ENCODE data around the gene AP1G2.

Gene AP1G2

DNA sequence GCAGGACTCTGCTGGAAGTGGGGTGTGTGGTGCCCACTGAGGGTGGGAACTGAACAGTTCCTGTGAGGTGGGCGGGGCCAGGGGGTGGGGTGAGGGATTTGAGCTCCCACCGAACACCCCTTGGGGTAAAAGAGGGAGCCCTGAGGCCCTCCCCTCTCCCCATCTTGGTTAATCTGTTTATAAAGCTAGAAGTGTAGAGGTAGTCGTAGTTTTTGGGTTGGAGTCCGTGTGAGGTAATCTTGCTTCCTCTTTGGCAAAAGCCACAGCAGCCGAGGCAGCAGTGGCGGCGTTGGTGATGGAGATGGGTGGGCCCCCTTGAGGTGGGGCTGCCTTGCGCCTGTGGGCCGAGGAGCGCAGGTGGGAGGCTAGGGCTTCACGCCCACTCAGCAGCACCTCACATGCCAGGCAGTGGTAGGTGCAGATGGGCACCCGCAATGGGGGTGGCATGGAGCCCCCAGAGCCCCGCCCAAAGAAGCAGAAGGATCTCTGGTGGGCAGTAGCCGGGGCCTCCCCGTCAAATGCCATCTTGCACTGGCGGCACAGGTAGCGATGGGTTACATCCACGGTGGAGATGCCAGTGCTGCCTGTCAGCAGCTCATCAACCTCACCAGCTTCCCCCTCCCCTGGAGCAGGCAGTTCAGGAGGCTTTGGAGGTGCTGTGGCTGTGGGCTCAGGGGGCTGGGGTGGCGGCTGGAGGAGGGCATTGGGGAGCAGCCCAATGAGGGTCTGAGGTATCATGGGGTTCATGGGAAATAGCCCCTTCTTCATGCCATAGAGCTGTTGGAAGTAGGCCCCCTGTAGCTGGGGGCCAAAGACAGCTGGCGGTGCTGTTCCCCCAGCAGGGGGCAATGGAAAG, 45.6 kb downstream of the AP1G2 start:
- H3K4me3 ChIP-seq (ENCODE audit: low read depth, low read length): no peak overlapping the region

DNA sequence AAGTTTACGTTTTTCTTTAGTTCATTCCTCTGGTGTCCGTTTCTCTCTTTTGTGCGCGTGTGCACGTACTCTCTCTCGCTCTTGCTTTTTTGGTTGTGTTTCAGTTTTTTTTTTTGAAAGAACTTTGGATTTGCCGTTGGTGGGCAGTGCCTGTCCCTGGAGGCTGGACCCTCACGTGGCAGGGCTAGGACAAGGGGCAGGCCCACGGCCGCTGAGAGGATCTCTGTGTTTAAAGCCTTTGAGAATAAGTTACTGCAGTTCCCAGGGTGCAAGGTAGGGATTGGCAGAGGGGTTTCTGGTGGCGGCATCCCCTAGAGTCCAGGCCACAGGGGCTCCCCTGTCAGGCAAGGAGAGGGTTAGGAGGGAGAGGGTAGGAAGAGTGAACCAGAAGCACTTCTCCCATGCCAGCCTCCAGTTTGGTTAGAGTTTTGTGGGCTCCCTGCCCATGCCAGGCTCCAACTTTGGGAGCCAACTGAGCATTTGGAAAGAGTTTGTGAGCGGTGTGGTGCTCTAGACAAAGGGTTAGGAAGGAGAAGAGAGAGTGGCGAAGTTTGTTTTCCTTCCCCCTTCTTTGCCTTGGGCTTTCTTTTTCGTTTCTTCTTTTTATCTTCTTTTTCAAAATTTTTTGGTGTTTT, 46.6 kb downstream of the AP1G2 start:
- H3K4me3 ChIP-seq (ENCODE audit: low read depth, low read length): no peak overlapping the region

DNA sequence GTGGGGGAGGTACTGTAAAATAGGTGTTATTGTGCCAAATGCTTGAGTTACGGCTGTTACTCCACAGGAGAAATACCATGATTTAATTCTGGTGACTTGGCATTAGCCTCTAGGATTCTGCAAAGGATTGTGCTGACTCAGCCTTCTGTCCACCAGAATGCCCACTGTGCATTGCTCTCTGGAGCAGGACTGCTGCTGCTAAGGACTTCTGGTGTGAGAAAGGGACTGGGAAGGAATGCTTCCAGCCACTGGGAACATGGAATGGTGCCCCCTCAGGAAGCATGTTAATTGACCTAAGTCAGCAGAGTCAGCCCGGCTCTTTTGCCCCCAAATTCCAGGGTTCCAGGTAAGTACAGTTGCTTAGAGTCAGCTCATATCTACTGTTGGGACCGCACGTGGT, 48.9 kb downstream of the AP1G2 start:
- H3K4me3 ChIP-seq (ENCODE audit: low read depth, low read length): no peak overlapping the region

DNA sequence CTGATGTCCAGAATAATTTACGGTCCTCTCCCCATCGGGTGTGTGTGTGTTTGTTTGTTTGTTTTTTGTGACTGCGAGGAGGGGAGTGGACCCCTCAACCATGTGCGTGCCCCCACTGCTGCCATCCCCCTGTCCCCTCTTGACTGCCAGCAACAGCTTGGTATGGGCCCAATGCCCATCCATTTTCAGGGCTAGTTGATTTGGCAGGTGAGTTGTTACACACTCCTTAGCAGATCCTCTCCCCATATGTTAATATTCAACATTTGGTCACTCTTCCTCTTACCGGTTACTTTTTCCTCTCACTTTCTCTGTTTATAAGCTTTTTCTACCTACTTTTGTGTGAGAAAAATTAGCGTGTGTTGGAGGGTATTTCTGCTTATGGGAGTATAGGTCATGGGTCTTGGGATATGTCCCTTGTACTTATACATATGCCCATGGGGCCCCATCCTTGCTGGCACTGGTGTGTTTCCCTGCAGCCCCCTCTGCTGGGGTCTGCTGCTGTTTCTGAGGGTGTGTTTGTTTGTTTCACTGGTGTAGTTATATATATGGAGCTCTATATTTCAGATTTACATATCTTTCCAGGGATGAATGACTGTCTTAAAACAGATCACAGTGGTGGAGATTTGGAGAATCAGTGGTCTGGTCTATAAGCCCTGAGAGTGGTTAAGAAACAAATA, 49.8 kb downstream of the AP1G2 start:
- no peak overlapping the region for H3K4me3 ChIP-seq (ENCODE audit: low read depth, low read length)

DNA sequence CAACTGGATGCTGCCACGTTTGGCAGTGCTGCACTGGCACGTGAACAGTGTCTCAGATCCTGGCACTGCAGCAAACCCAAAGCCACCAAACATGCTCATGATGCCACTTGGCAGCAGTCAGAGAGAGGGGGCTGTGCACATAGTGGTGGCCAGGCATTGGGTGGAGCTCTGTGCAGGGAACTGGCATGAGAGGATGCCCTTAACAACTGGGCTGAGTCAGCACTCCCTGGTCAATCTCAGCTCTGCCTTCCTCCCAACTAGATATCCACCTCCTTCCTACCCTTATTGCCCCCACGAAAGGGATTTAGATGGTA, 53.0 kb downstream of the AP1G2 start:
- H3K4me3 ChIP-seq (ENCODE audit: low read depth, low read length): no peak overlapping the region

DNA sequence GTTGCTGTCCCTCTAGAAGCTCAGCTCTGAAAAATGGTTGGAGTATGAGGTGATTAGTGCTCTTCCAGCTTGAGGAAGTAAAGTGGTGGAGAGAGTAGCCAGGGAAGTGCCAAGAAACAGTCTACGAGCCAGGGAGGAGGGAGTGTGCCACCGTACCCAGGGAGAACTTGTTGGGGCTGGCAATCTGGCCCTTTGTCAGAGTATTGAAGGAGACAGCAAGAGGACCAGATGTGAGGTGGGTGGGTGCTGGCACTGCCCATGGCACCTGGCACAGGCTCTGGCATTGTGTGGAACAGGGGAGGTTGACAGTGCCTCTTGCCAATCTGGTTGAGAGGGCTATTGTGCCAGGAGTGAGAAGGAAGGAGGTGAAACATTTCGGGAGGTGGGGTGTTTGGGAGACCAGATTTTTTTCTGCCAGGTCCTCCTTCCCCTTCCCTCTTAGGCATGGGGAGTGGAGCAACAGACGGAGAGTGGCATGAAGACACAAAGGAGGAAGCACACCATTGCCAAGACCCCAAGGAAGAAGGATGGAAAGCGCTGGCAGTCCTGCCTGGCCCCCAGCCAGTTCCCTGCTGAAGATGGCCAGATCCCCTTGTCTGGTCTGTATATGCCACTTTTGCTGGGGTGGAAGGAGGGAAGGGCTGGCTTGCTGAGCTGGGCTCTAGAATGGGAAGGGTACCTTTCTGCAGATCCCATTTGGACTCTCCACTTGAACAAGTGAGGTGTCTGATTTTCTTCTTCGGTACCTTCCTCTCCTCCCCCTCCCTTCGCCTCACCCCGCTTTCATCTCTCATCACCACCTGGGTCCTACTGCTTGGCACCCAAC, 53.6 kb downstream of the AP1G2 start:
- no peak overlapping the region for H3K4me3 ChIP-seq (ENCODE audit: low read depth, low read length)

DNA sequence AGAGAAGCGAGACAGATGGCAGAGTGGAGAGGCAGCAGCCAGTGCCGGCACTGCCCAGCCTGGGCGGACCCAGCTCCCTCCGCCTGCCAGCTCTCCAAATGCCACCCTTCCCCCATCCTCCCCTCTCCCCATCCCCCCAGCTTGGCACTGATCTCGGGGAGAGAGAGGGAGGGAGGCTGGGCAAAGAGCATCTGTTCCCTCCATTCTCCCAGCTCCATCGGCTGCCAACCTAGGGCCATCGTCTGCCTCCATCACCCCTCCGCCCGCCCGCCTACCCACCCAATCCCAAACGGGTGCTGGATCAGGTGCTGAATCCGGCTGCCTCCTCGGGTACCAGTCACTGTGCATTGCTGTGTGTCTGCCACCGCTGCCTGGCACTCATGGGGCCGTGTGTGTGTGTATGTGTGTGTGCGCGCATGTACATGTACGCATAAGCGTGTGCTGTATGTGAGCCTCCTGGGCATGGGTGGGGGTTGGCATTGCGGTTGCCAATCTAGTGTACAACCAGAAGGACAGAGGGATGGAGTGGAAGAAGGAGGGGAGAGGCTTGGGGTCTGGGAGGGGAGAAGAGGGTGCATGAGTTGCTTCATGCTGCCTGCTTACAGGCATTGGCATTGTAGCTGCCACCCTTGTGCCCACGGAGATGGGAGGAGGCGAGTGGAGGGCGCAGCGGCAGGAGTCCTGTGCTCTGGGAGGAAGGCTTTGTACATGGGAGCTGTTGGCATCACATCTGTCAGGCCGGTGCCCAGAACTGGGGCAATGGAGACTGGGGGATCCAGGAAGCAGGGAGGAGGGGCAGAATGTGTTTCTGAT, 54.4 kb downstream of the AP1G2 start:
- no peak overlapping the region for H3K4me3 ChIP-seq (ENCODE audit: low read depth, low read length)

DNA sequence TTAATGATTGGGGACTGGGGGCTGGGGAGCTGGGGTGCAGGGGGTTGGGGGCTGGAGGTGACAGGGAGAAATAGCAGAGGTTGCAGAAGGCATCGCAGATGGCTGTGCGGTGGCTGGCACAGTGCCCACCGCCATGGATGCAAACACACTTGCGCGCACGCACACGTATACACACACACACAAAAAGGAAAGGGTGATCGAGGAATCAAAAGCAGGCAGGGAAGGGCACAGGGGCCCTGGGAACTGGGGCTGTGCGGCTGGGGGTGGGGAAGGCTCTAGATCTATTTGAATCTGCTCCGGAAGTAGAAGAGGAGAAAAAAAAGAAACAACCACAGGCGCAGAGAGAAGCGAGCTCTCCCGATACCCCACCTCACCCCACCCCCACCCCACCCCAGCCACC, 55.4 kb downstream of the AP1G2 start:
- H3K4me3 ChIP-seq (ENCODE audit: low read depth, low read length): no peak overlapping the region

Measured in iPS-11a (cell line).